Lower leg skin (tissue), 4 donors: ENCODE data around the gene STXBP6. TPM values are rescaled to one million over a fixed set of nuclear protein-coding genes. Genes with fewer than 3 reads are reported as not detected.

Experiments
- DNase-seq, 2 donors: peaks; one replicate each; pipeline ENCODE4 v3.0.0-alpha.2; 2019; ENCODE audit warnings: low spot score in 2 of 2
- H3K4me3 ChIP-seq: fragments of 200-600 bp; sonication (generic); 2 replicates; pipeline ENCODE4 v1.5.1; 2017; ENCODE audit warnings: mild to moderate bottlenecking, low read depth; ENCODE audit not compliant: poor library complexity, severe bottlenecking
- CTCF ChIP-seq, 3 donors: fragments of 450-650 bp; IDR thresholded peaks; one replicate each; pipeline ENCODE4 v1.5.1; 2016; ENCODE audit warnings: antibody characterized with exemption in 3 of 3, mild to moderate bottlenecking in 3 of 3, moderate library complexity in 2 of 3
- POLR2A ChIP-seq, 2 donors: fragments of 450-650 bp; IDR thresholded peaks; one replicate each; pipeline ENCODE4 v1.6.1; 2016 to 2017; ENCODE audit warnings: antibody characterized with exemption in 2 of 2, mild to moderate bottlenecking in 1 of 2, moderate library complexity in 1 of 2
- WGBS, 2 donors: methylation state at CpG; one replicate each; pipeline ENCODE4 v1.1.5; 2018; 5-methylcytosine and 5-hydroxymethylcytosine counted together
- intact Hi-C: fragments of 100-400 bp; cut with DNase I; formaldehyde crosslinking; loops from one replicate; pipeline ENCODE4 v1.15.0; 2023; ENCODE audit warnings: low total_unique reads
- total RNA-seq, 4 donors: library from RNA; depleted of rRNA; stranded (reverse); fragments of >200 nt; gene quantifications; one replicate each; pipeline ENCODE4 v1.1.0, GENCODE V29; 2016

The STXBP6 gene
- total RNA-seq, 4 donors from 2014 or later = 24.6 to 49.3 (median 36.9) TPM

- TF ChIP-seq CTCF (IDR thresholded peaks at IDR 0.05) = no peak
- TF ChIP-seq POLR2A (IDR thresholded peaks at IDR 0.05) = no peak
- DNase-seq = no peak
- intact Hi-C loops = no loop called here
- WGBS, 2 donors = 87 to 92% methylated on average over 8 of the region's 8 CpGs
- no peak overlapping the region for H3K4me3 ChIP-seq
These were observed 96.9 kb downstream of the STXBP6 start for GRCh38 chr14:24952851-24953666.

GRCh38 chr14:24948261-24948847, 101.6 kb downstream of the STXBP6 start:
- DNase-seq = no peak
- WGBS, 2 donors = 95 to 96% methylated on average over 1 of the region's 1 CpG
- no peak for TF ChIP-seq CTCF (IDR thresholded peaks at IDR 0.05)
- TF ChIP-seq POLR2A (IDR thresholded peaks at IDR 0.05) = no peak
- intact Hi-C loops = no loop called here
- H3K4me3 ChIP-seq = no peak overlapping the region

- H3K4me3 ChIP-seq = no peak overlapping the region
- DNase-seq = no peak
- intact Hi-C loops = no loop called here
- TF ChIP-seq POLR2A (IDR thresholded peaks at IDR 0.05) = no peak
- TF ChIP-seq CTCF (IDR thresholded peaks at IDR 0.05) = no peak
- 93 to 94% methylated on average over 6 of the region's 6 CpGs for WGBS, 2 donors
These were observed 102.8 kb downstream of the STXBP6 start for GRCh38 chr14:24947131-24947530.

GRCh38 chr14:24944800-24945199, 105.1 kb downstream of the STXBP6 start:
- WGBS, 2 donors = 10 to 30% methylated on average over 2 of the region's 2 CpGs
- no peak for TF ChIP-seq CTCF (IDR thresholded peaks at IDR 0.05)
- TF ChIP-seq POLR2A (IDR thresholded peaks at IDR 0.05) = no peak
- no peak overlapping the region for H3K4me3 ChIP-seq
- no peak for DNase-seq
- intact Hi-C loops = no loop called here

- intact Hi-C loops = no loop called here
- TF ChIP-seq POLR2A (IDR thresholded peaks at IDR 0.05) = no peak
- no peak for TF ChIP-seq CTCF (IDR thresholded peaks at IDR 0.05)
- WGBS, 2 donors = 18 to 26% methylated on average over 3 of the region's 3 CpGs
- peak; percentile 79 to 91 for DNase-seq
- no peak overlapping the region for H3K4me3 ChIP-seq
These were observed 106.9 kb downstream of the STXBP6 start for GRCh38 chr14:24943024-24943423.
